IPS DF 4.7 (cell line): ENCODE measurements around the gene HSDL1.

Experiments used
- DNase-seq: peaks from one replicate; pipeline ENCODE4 v3.0.0-alpha.2; 2013; ENCODE audit warnings: low spot score; ENCODE audit errors: extremely low read depth

Gene HSDL1

GRCh38 chr16:84107921-84108320 lies 37.1 kb downstream of the HSDL1 start:
- no peak for DNase-seq

DNA sequence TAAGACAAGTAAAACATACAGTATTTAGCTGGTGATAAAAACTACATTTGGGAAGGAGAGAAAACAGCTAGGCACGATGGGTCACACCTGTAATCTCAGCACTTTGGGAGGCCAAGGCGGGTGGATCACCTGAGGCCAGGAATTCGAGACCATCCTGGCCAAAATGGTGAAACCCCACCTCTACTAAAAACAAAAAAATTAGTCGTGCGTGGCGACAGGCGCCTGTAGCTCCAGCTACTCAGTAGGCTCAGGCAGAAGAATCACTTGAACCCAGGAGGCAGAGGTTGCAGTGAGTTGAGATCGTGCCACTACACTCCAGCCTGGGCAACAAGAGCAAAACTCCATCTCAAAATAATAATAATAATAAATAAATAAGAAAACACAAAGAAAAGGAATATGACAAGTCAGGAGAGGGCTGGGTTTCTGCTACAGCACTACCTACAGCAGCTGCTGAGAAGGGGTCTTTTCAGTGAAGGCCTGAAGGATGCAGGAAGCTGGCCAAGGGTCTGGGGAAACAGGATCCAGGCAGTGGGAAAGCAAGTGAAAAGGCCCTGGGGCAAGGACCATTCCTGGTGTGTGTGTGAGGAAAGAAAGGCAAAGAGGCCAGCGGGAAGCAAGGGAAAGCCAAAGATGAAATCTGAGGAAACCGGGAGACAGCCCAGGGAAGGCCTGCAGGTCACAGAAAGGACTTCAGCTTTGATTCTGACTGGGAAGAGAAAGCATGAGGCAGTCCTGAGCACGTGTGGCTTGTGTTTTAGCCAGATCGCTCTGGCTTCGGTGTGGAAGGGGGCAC lies 38.8 kb downstream of the HSDL1 start:
- no peak for DNase-seq

- DNase-seq = no peak
These were observed 39.6 kb downstream of the HSDL1 start for GRCh38 chr16:84105301-84105815.

- no peak for DNase-seq
These were observed 40.7 kb downstream of the HSDL1 start for GRCh38 chr16:84104231-84104630.

GRCh38 chr16:84103678-84104077 lies 41.3 kb downstream of the HSDL1 start:
- no peak for DNase-seq

DNA sequence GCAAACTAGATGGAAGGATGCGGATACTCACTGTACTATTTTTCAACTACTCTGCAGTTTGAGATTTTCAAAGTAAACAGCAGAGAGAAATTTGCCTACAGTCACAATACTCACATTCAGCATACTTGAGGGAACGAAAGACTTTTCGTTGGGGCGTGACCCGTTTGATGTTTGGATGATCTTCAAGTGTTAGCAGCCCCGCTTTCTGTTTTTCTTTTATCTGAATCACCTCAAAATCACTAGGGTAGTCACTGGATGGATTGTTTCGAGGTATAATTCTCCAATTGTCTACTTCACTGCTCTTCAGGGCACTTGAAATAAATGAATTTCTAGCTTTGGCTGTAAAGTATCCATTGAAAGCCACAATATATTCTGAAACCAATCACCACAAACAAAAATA lies 46.0 kb downstream of the HSDL1 start:
- DNase-seq = no peak

- DNase-seq = no peak
These were observed 48.5 kb downstream of the HSDL1 start for GRCh38 chr16:84096447-84097005.

DNA sequence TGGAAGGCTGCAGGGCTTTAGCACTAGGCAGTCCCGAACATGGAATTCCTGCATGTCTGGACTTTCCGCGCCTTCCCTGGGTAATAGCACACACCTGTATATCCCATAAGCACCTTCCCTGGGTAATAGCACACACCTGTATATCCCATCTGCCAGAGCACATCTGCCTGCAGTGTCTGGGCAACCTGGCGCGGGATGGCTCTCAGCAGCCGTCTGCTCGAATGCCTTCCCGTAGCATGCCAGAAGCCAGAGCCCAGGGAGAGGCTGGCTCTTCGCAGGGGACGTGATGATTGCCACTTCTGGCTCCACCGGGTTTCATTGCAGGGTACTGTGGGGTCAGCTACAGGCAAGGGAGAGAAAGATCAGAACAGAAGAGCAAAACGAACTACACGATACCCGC lies 49.5 kb downstream of the HSDL1 start:
- no peak for DNase-seq

- no peak for DNase-seq
These were observed 51.1 kb downstream of the HSDL1 start for GRCh38 chr16:84093879-84094270.

DNA sequence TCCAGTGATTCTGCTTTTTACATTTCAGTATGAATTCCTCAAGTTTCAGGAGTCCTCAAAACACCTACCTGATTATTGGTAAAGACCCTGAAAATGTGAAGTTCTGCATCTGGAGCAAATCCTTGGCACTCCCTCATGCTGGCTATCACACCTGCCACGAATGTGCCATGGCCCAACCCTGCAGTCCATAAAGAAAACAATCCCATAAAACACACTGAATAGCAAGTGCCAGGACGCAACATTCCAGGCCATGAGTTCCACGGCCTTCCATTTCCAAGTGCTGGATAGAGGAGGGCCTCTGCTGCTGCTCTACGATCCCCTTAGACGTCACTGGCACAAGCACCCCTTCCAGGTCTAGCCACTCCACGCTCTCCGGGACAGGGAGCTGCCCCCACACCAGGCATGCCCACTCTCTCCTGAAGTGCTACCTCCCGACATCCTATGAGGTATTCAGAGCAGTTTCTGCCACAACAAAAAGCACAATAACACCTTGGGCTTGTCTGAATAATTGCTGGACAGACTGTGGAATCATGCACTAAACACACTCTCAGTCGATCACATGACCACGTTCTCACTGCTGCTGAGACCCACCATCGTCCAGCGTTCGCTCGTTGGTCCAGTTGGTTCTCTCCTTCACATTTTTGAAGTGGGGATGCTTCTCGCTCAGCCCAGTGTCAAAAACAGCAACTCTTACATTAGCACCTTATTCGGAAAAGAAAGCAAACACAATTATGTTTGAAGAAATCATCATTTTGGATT lies 51.7 kb downstream of the HSDL1 start:
- DNase-seq = no peak

DNA sequence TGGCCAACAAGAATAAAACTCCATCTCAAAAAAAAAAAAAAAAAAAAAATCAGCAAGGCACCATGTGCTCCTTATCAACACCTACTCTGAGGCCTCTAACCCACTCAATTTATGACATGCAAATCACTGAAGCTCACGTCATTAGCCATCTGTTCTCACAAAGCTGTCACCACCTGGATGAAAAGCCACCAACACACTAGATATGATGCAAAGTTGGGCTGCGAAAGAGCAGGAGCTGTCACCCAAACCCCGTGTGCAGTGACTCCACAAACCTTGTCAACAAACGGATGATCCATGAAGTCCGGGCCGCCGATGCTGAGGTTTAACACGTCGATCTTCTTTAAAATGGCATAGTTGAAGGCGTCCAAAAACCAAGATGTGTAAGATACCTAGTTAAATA lies 53.5 kb downstream of the HSDL1 start:
- DNase-seq = no peak

DNA sequence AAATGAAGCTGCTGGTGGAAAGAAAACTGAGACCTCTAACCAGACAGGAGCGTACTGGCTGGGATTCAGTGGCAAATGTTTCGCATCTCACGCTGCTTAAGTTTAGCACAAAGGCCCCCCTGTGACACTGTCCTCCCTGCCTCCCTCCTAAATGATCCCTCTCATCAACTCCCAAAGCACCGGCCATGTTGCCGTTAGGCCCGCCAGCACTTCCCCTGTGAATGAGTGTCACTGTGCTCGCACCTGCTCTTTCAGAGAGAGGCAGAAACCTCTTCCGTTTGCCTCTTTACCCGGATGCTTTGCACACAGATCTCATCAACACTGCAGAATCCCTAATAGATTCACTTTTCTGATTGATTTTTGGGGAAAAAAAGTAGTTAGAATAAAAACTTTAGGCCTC lies 54.8 kb downstream of the HSDL1 start:
- no peak for DNase-seq

- no peak for DNase-seq
These were observed 56.1 kb downstream of the HSDL1 start for GRCh38 chr16:84088695-84089395.

DNA sequence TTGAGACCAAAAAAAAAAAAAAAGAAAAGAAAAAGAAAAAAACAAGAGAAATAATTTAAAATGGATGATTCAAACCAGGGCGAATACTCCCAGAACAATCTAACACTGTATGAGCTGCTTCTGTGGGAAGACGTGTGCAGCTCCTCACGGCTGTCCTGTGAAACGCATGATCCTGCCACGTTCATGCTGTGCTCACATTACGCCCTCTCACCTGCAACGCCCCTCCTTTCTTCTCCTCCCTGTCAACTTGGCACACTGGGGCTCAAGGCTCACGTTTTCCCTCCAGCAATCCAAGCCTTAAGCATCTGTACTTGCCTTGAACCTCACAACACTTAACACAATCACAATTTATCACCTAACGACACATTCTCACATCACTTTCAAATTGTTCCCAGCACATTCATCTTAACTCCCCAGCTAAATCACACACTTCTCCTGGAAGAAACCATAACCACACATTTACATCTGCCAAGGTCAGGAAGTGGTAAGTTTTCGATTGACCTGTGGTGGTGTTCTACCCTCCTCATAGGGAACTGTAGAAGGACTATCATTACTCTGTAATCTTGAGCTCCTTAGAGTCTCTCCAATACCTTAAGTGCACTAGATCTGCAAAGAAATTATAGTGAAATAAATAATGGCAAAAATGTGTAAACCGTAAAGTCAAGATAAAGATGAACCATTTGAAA lies 57.4 kb downstream of the HSDL1 start:
- no peak for DNase-seq

- no peak for DNase-seq
These were observed 58.0 kb downstream of the HSDL1 start for GRCh38 chr16:84087001-84087400.

- DNase-seq = no peak
These were observed 58.6 kb downstream of the HSDL1 start for GRCh38 chr16:84086341-84086740.

DNA sequence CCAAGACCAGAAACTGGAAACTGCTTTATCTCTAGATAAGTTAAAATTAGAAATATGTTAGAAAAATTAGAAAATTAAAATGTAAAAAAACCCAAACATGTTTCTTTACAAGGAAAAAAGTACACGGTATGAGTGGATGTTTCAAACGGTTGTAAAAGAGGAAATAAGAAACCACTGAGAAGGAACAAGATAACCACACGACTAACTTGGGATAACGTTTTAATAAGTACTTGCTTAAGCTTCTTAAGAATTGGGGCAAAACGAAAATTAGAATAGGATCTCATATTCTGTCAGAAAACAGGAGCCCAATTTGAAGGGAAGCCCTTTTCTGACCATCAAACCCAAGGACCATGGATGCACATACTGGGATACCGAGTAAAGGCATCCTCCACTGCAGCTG lies 59.2 kb downstream of the HSDL1 start:
- DNase-seq = no peak

- DNase-seq = no peak
These were observed 59.7 kb downstream of the HSDL1 start for GRCh38 chr16:84085271-84085667.

GRCh38 chr16:84084570-84085270 lies 60.3 kb downstream of the HSDL1 start:
- DNase-seq = peak; percentile 36

DNA sequence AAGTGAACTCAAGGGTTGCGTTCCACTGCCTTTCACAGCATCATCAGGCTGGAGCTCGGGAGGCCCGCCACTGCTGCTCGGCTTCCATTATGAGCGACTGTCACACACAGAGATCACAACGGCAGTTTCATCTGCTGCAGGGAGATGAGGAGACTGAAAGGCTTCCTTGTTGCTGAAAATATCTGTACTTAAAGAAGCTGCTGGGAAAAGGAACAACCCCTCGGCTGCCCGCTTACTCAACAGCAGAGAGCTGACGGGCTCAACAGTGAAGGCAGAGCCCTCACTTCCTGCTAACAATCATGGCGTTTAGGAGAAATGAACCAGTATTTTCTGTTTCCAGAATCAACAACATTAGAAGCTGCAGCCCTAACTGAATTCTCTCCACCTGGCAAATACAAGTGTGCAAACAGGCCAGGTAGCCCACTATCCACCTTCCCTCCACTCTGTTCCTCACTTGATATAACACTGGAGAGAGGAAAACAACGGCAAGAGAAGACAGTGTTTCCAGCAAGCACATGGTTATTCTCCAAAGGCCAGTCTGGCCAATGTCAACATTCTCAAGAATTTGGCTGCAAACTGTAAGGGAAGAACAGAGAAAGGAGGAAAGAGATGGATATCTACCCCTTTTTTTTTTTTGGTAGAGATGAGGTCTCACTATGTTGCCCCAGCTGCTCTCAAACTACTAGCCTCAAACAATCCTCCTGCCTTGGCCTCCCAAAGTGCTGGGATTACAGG lies 62.0 kb downstream of the HSDL1 start:
- no peak for DNase-seq
